Colonic mucosa (tissue), 4 donors: ENCODE results near the gene FGF23. TPM values are rescaled to one million over a fixed set of nuclear protein-coding genes. Genes with fewer than 3 reads are reported as not detected.
"Not testable (repeated sequence)": the region's sequence is repeated elsewhere in the genome, so short reads cannot be mapped to it uniquely, and the experiment has no call there.

Source experiments
- DNase-seq: peaks from one replicate; pipeline ENCODE4 v3.0.0-alpha.2; 2020
- H3K27ac ChIP-seq: fragments of 200-600 bp; one replicate; pipeline ENCODE4 v1.8.0; 2021
- H3K27me3 ChIP-seq: fragments of 200-600 bp; one replicate; pipeline ENCODE4 v1.8.0; 2021
- H3K36me3 ChIP-seq: fragments of 200-600 bp; one replicate; pipeline ENCODE4 v1.8.0; 2021
- H3K4me1 ChIP-seq: fragments of 200-600 bp; one replicate; pipeline ENCODE4 v1.8.0; 2021; ENCODE audit warnings: mild to moderate bottlenecking
- H3K4me3 ChIP-seq: fragments of 200-600 bp; one replicate; pipeline ENCODE4 v1.8.0; 2021
- H3K9ac ChIP-seq, 2 donors: one replicate each; pipeline ENCODE4 v1.7.0; 2013; ENCODE audit warnings: control low read depth in 2 of 2, low read depth in 2 of 2, low read length in 2 of 2
- H3K9me3 ChIP-seq: fragments of 200-600 bp; one replicate; pipeline ENCODE4 v1.8.0; 2021
- intact Hi-C: fragments of 100-400 bp; cut with DNase I; formaldehyde crosslinking; loops from one replicate; pipeline ENCODE4 v1.14.1; 2022
- total RNA-seq, 2 donors: library from RNA; stranded (reverse); fragmentation: NEBNext Ultra II Directional in 1 of 2; extraction: Animal tissue kit (Norgen Biotek cat#: 25700) in 1 of 2; gene quantifications; one replicate each; pipeline ENCODE4 v1.2.1, GENCODE V29; 2021
- TF ChIP-seq, protein P1 (sequence below): fragments of 200-600 bp; IDR thresholded peaks from one replicate; pipeline ENCODE4 v1.8.0; 2022; ENCODE audit warnings: antibody characterized with exemption, mild to moderate bottlenecking
- donor health status: healthy.
- donor health status: DM: no; HTN: no; CAD: no.
- donor health status: DM: no; HTN: no; CAD: no.

Gene FGF23
- total RNA-seq, 2 donors from 2014 or later, result not detected

DNA sequence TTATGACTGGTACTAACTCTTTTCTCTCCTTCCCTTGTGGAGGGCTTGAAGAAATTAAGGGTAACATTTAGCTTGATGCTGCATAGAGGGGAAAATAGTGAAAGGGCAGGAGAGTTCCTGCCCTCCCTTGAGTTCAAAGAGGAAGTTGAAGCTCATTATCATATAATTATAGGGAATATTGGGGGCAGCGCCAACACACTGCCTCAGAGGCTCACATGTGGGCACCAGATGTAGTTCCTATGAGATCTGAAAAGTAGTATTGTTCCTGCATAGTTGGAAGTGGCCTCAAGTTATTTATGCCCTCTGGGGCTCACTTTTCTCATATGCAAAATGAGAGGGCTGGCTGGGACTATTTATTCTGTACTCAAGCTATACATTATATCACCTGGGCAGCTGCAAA is 33.0 kb upstream of the FGF23 start:
- TF ChIP-seq, protein P1, sequence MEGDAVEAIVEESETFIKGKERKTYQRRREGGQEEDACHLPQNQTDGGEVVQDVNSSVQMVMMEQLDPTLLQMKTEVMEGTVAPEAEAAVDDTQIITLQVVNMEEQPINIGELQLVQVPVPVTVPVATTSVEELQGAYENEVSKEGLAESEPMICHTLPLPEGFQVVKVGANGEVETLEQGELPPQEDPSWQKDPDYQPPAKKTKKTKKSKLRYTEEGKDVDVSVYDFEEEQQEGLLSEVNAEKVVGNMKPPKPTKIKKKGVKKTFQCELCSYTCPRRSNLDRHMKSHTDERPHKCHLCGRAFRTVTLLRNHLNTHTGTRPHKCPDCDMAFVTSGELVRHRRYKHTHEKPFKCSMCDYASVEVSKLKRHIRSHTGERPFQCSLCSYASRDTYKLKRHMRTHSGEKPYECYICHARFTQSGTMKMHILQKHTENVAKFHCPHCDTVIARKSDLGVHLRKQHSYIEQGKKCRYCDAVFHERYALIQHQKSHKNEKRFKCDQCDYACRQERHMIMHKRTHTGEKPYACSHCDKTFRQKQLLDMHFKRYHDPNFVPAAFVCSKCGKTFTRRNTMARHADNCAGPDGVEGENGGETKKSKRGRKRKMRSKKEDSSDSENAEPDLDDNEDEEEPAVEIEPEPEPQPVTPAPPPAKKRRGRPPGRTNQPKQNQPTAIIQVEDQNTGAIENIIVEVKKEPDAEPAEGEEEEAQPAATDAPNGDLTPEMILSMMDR, result no peak

DNA sequence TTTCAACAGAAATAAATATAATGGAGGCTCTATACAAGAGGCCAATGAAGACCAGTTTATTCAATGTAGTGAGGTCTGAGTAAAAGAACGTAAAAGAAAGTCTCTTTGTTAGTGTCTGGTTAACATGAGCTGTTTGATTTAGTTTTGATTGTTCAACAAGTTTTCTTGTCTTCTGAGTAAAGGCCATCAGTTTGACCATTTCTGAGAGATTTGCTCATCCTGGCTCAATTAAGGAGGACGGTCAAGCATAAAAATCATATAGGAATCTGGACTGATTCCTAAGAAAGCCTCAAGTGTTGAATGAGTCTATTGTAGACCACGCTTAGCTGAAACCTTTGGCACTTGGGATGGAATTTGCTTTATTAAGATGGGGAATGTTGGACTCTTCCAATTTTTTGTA is 32.5 kb upstream of the FGF23 start:
- H3K27ac ChIP-seq, result no peak overlapping the region
- H3K4me1 ChIP-seq, result no peaks in the 10 kb centered on the region
- no peak overlapping the region for H3K4me3 ChIP-seq
- no peaks in the 10 kb centered on the region for H3K9me3 ChIP-seq
- no peak overlapping the region for H3K9ac ChIP-seq
- intact Hi-C loops, result no loop called here
- H3K27me3 ChIP-seq, result no peaks in the 10 kb centered on the region
- no peaks in the 10 kb centered on the region for H3K36me3 ChIP-seq
- DNase-seq, result no peak
- TF ChIP-seq, protein P1, result no peak

More for the DNA sequence above, 33.0 kb upstream of the FGF23 start:
- Histone ChIP-seq H3K27me3 (no peaks in the 10 kb centered on the region), H3K4me3 (no peak overlapping the region), H3K9ac (no peak overlapping the region), H3K9me3 (no peaks in the 10 kb centered on the region), H3K27ac (no peak overlapping the region), H3K36me3 (no peaks in the 10 kb centered on the region), H3K4me1 (no peaks in the 10 kb centered on the region)
- no peak for DNase-seq
- intact Hi-C loops, result no loop called here

DNA sequence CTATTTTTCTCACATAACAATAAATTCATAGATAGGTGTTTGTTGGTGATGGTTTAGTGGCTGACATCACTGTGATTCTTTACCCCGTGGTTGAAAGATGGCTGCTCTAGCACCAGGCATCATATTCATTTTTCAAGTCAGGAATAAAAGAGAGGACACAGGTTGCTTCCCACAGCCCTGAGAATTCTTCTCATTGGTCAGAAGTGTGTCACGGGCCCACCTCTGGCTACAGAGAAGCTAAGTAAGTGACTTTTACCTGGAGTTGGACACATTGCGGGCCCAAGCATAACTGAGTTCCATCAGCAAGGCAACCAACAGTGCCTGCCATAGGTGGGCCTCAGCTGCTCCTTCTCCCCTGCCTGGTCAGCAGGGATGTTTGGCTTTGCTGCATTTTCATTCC is 27.6 kb upstream of the FGF23 start:
- intact Hi-C loops, result no loop called here
- Histone ChIP-seq H3K4me1 (no peaks in the 10 kb centered on the region), H3K4me3 (no peak overlapping the region), H3K27me3 (no peaks in the 10 kb centered on the region), H3K27ac (no peak overlapping the region), H3K9ac (no peak overlapping the region), H3K9me3 (no peaks in the 10 kb centered on the region), H3K36me3 (no peaks in the 10 kb centered on the region)
- DNase-seq, result no peak
- TF ChIP-seq, protein P1, result no peak

DNA sequence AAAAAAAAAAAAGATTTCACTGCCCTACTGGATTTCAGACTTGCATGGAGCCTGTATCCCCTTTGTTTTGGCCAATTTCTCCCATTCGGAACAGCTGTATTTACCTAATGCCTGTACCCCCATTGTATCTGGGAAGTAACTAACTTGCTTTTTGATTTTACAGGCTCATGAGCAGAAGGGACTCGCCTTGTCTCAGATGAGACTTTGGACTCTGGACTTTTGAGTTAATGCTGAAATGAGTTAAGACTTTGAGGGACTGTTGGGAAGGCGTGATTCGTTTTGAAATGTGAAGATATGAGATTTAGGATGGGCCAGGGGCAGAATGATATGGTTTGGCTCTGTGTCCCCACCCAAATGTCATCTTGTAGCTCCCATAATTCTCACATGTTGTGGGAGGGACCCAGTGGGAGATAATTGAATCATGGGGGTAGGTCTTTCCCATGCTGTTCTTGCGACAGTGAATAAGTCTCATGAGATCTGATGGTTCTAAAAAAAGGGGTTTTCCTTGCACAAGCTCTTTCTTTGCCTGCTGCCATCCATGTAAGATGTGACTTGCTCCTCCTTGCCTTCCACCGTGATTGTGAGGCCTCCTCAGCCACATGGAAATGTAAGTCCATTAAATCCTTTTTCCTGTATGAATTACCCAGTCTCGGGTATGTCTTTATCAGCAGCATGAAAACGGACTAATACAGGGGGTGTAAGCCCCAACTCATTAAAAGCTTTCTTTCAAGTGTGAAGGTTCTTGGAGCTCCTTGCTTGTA is 25.5 kb upstream of the FGF23 start:
- H3K27me3 ChIP-seq, H3K9me3 ChIP-seq, H3K4me1 ChIP-seq, H3K4me3 ChIP-seq, DNase-seq, intact Hi-C loops, H3K36me3 ChIP-seq, H3K9ac ChIP-seq, H3K27ac ChIP-seq: not testable (repeated sequence)

DNA sequence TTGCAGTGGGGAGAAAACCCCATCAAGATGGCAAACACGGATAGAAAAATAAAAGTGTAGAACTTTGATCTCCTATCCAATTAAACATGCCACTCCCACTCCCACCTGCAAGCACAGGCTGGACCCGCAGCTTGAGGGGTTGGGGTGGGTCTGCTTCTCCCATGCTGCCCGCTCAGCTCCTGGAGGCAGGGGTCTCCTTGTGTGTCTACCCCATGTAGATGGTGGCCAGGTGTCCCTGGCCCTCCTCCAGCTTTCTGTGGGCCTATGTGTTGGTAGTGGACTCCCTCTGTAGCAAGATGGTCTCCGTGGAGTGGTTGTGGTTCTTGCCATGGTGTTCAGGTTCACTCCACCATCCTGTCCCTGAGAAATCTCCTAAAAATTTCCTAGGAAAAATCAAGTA is 23.5 kb upstream of the FGF23 start:
- Histone ChIP-seq H3K9ac (no peak overlapping the region), H3K36me3 (no peaks in the 10 kb centered on the region), H3K27ac (no peak overlapping the region), H3K9me3 (no peaks in the 10 kb centered on the region), H3K4me3 (no peak overlapping the region), H3K27me3 (no peaks in the 10 kb centered on the region), H3K4me1 (no peaks in the 10 kb centered on the region)
- no peak for DNase-seq
- intact Hi-C loops, result no loop called here
- TF ChIP-seq, protein P1, result no peak

DNA sequence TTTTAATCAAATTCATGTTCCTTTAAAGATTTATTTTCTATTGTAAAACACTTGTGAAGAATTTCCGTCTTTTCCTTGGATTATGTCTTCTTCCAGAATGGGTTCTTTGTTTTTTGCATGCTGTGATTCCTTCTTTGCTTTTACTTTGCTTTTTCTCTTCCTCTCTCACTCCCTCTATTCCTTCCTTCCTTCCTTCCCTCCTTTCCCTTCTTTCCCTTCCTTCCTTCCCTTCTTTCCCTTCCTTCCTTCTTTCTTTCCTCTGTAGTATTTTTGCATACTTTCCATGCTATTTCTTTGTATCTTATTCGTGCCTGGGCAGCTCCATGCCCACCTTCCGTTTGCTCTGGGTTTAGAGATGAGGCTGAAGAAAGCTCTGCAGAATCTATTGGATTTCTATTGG is 21.6 kb upstream of the FGF23 start:
- DNase-seq, result no peak
- H3K9ac ChIP-seq, result no peak overlapping the region
- intact Hi-C loops, result no loop called here
- H3K36me3 ChIP-seq, result no peaks in the 10 kb centered on the region
- no peak overlapping the region for H3K27ac ChIP-seq
- TF ChIP-seq, protein P1, result no peak
- H3K27me3 ChIP-seq, result no peaks in the 10 kb centered on the region
- no peaks in the 10 kb centered on the region for H3K9me3 ChIP-seq
- no peaks in the 10 kb centered on the region for H3K4me1 ChIP-seq
- no peak overlapping the region for H3K4me3 ChIP-seq
